Measurements from ENCODE around the gene SMARCAL1. TPM values are rescaled to one million over a fixed set of nuclear protein-coding genes. Genes with fewer than 3 reads are reported as not detected.

The SMARCAL1 gene
- total and polyA plus RNA-seq, 9 of the 15 experiments (the other 6 are each of a cell fraction or from before 2014, with no cell fraction given): 8.2 to 27.9 (median 12.4) TPM

GRCh38 chr2:216498379-216499352 lies 86.4 kb downstream of the SMARCAL1 start, which contains the start of gene RPL37A (continued):
- TF ChIP-seq ZNF644 (tag; IDR thresholded peaks at IDR 0.05; ENCODE audit: low read depth) (no peak), DLX4 (CRISPR knock-in tag; IDR thresholded peaks at IDR 0.05) (no peak), RAD21 (CRISPR knock-in tag; conservative IDR thresholded peaks at IDR 0.05 in 1 of 2, IDR thresholded peaks at IDR 0.05 in 1 of 2) (0 out of 4 replicates have a peak, but pooled peaks of 1 of the 2 experiments have one; percentile 12), FOXJ3 (CRISPR knock-in tag; IDR thresholded peaks at IDR 0.05) (no peak), TBP (optimal IDR thresholded peaks at IDR 0.05; ENCODE audit: low read depth, low read length) (peak; percentile 98), FOXA1 (IDR thresholded peaks at IDR 0.05; ENCODE audit: borderline replicate concordance) (no peak), U2AF1 (optimal IDR thresholded peaks at IDR 0.05; ENCODE audit: low read depth, low read length) (no peak), USF2 (CRISPR knock-in tag; IDR thresholded peaks at IDR 0.05) (no peak), ARID4B (CRISPR knock-in tag; IDR thresholded peaks at IDR 0.05) (peak; percentile 74), POLR2AphosphoS5 (IDR thresholded peaks at IDR 0.05; ENCODE audit: control insufficient read depth, insufficient read depth, low read depth, low read length) (peak; percentile 98), ZC3H8 (IDR thresholded peaks at IDR 0.05) (no peak), ZNF274 (IDR thresholded peaks at IDR 0.05; ENCODE audit: borderline replicate concordance, low read depth, low read length) (no peak), MXI1 (IDR thresholded peaks at IDR 0.05; ENCODE audit: low read depth, low read length) (no peak), MITF (IDR thresholded peaks at IDR 0.05) (no peak)

All from K562 (cell line).